ENCODE measurements around the gene ITPRIP. TPM values are rescaled to one million over a fixed set of nuclear protein-coding genes. Genes with fewer than 3 reads are reported as not detected.

ITPRIP gene
- total RNA-seq, 2 donors from 2014 or later: 55.6 to 59.2 TPM

- no peak for TF ChIP-seq CTCF (IDR thresholded peaks at IDR 0.05)
- H3K9me3 ChIP-seq: no peaks in the 10 kb centered on the region
- DNase-seq (ENCODE audit: low spot score) (no peak), ATAC-seq (ENCODE audit: insufficient number of reproducible peaks, low FRiP score, low read depth) (no peak)
- H3K4me1 ChIP-seq (ENCODE audit: control insufficient read depth in 1 of 2, low read depth in 2 of 2): peaks cover 53 to 63% of the 10 kb centered on the region in 2 donors
- H3K27ac ChIP-seq: peak overlapping the region in 1 of 2 donors; percentile 3
- no peak overlapping the region for H3K4me3 ChIP-seq
- H3K27me3 ChIP-seq (replicated peaks; ENCODE audit: insufficient read depth): no peaks in the 10 kb centered on the region
- H3K36me3 ChIP-seq: peaks cover 31% of the 10 kb centered on the region
Measured at GRCh38 chr10:104317726-104318299, 20.5 kb downstream of the ITPRIP start.

GRCh38 chr10:104317269-104317710 lies 21.0 kb downstream of the ITPRIP start:
- Histone ChIP-seq H3K4me3 (no peak overlapping the region), H3K9me3 (no peaks in the 10 kb centered on the region), H3K27ac (peak overlapping the region in 1 of 2 donors; percentile 3), H3K36me3 (peaks cover 37% of the 10 kb centered on the region), H3K4me1 (ENCODE audit: control insufficient read depth in 1 of 2, low read depth in 2 of 2) (peaks cover 48 to 58% of the 10 kb centered on the region in 2 donors), H3K27me3 (replicated peaks; ENCODE audit: insufficient read depth) (no peaks in the 10 kb centered on the region)
- no peak for ATAC-seq (ENCODE audit: insufficient number of reproducible peaks, low FRiP score, low read depth)
- TF ChIP-seq CTCF (IDR thresholded peaks at IDR 0.05): no peak
- no peak for DNase-seq (ENCODE audit: low spot score)

GRCh38 chr10:104316321-104317099 lies 21.8 kb downstream of the ITPRIP start:
- no peak for DNase-seq (ENCODE audit: low spot score)
- peak overlapping the region in 1 of 2 donors; percentile 3 for H3K27ac ChIP-seq
- H3K27me3 ChIP-seq (replicated peaks; ENCODE audit: insufficient read depth): no peaks in the 10 kb centered on the region
- no peak for TF ChIP-seq CTCF (IDR thresholded peaks at IDR 0.05)
- no peaks in the 10 kb centered on the region for H3K9me3 ChIP-seq
- no peak for ATAC-seq (ENCODE audit: insufficient number of reproducible peaks, low FRiP score, low read depth)
- H3K4me3 ChIP-seq: no peak overlapping the region
- peaks cover 40 to 58% of the 10 kb centered on the region in 2 donors for H3K4me1 ChIP-seq (ENCODE audit: control insufficient read depth in 1 of 2, low read depth in 2 of 2)
- H3K36me3 ChIP-seq: peaks cover 39% of the 10 kb centered on the region

- no peak overlapping the region for H3K27ac ChIP-seq
Measured at GRCh38 chr10:104315486-104315921, 22.8 kb downstream of the ITPRIP start.

More at GRCh38 chr10:104315486-104315921, 22.8 kb downstream of the ITPRIP start:
- Histone ChIP-seq H3K4me3 (no peak overlapping the region), H3K4me1 (ENCODE audit: control insufficient read depth in 1 of 2, low read depth in 2 of 2) (peaks cover 34 to 58% of the 10 kb centered on the region in 2 donors), H3K36me3 (peaks cover 39% of the 10 kb centered on the region), H3K27me3 (replicated peaks; ENCODE audit: insufficient read depth) (no peaks in the 10 kb centered on the region), H3K9me3 (no peaks in the 10 kb centered on the region)
- ATAC-seq (ENCODE audit: insufficient number of reproducible peaks, low FRiP score, low read depth): no peak
- TF ChIP-seq CTCF (IDR thresholded peaks at IDR 0.05): no peak
- no peak for DNase-seq (ENCODE audit: low spot score)
